SHP77 (cell line): ENCODE measurements around the gene NRROS.

Experiments
- DNase-seq, 2 experiments: peaks; one replicate each; lab custom pipeline; 2025; lab: John Stamatoyannopoulos, UW

The NRROS gene

GRCh38 chr3:196684548-196685407, 45.3 kb downstream of the NRROS start:
- DNase-seq: peak in 1 of 2 experiments; percentile 1

GRCh38 chr3:196686436-196686835, 46.9 kb downstream of the NRROS start:
- DNase-seq: no peak

GRCh38 chr3:196688349-196688748, 48.9 kb downstream of the NRROS start:
- no peak for DNase-seq

- no peak for DNase-seq
Measured at GRCh38 chr3:196689941-196690660, 50.6 kb downstream of the NRROS start.

- no peak for DNase-seq
Measured at GRCh38 chr3:196691386-196691785, 51.9 kb downstream of the NRROS start.

- DNase-seq: no peak
Measured at GRCh38 chr3:196694202-196694638, 54.7 kb downstream of the NRROS start.

- DNase-seq: no peak
Measured at GRCh38 chr3:196694941-196695848, 55.7 kb downstream of the NRROS start.

- DNase-seq: no peak
Measured at GRCh38 chr3:196695849-196696226, 56.3 kb downstream of the NRROS start.

GRCh38 chr3:196697270-196697669, 57.8 kb downstream of the NRROS start:
- DNase-seq: no peak

- DNase-seq: no peak
Measured at GRCh38 chr3:196699749-196700148, 60.3 kb downstream of the NRROS start.

GRCh38 chr3:196700801-196701200, 61.3 kb downstream of the NRROS start:
- no peak for DNase-seq

GRCh38 chr3:196706327-196706726, 66.8 kb downstream of the NRROS start:
- DNase-seq: no peak

GRCh38 chr3:196706731-196707130, 67.2 kb downstream of the NRROS start:
- DNase-seq: no peak

- no peak for DNase-seq
Measured at GRCh38 chr3:196707566-196707965, 68.1 kb downstream of the NRROS start.

GRCh38 chr3:196708467-196708866, 69.0 kb downstream of the NRROS start:
- DNase-seq: no peak
